ENCODE data around the gene C9orf43. TPM values are rescaled to one million over a fixed set of nuclear protein-coding genes. Genes with fewer than 3 reads are reported as not detected.

The C9orf43 gene
- total and polyA plus RNA-seq, 2 donors (not counting 3 experiments of a cell fraction or from before 2014, with no cell fraction given), result 0.25 to 0.66 TPM

DNA sequence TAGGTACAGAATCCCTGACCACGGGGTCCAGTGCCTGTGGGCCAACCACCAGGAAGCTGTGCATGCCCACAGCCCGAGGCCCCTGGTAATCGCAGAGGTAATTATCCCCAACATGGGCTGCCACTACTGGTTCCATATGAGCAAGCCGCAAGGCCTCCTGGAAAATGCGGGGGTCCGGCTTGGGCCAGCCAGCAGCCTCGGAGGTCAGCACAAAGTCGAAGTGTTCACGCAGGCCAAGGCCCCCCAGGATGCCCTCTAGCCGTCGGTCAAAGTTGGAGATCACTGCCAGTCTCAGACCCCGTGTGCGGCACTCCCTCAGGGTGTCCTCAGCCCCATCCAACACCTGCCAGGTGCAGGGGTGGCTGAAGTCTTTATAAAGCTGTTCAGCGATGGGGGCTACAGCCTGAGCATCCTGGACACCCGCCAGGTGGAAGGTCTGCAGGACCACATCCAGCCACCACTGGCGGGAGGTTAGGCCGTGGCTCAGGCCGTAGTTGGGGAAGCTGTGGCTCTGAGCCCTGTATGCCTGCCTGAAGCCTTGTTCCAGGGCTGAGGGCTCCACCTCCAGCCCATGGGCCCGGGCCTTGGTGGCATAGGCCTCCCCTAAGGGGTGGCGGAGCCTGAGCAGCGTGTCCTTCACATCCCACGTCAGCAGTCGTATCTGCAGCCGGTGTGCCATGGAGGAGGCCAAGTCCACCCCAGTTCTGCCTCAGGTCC, 36.7 kb upstream of the C9orf43 start:
- DNase-seq (ENCODE audit: low read depth, low spot score) (no peak), FAIRE-seq (no peak)
- ChIA-PET POLR2A (no interaction called here), CTCF (interaction anchor here (0.5 kb wide), 1 partner anchor 994 kb away, joined by 3 read pairs; no protein-coding TSS in a partner anchor)
- Histone ChIP-seq H3K4me1 (ENCODE audit: control insufficient read depth, extremely low read depth, insufficient read depth, low read length) (no peaks in the 10 kb centered on the region), H2AFZ (ENCODE audit: low read depth, low read length) (no peak overlapping the region), H3K4me3 (replicated peaks in 1 of 3; ENCODE audit: insufficient read depth in 1 of 3, low read depth in 1 of 3, low read length in 3 of 3) (no peak overlapping the region), H3K9ac (replicated peaks; ENCODE audit: extremely low read depth, insufficient read depth, low read length) (no peak overlapping the region), H3K9me3 (replicated peaks; ENCODE audit: control insufficient read depth, insufficient read depth, low read length) (no peaks in the 10 kb centered on the region), H3K9me1 (replicated peaks; ENCODE audit: control insufficient read depth, extremely low read depth, insufficient read depth, low read length) (no peaks in the 10 kb centered on the region), H3K4me2 (ENCODE audit: insufficient read depth, low read length) (no peak overlapping the region), H4K20me1 (replicated peaks; ENCODE audit: control insufficient read depth, extremely low read depth, insufficient read depth, low read length) (no peaks in the 10 kb centered on the region), H3K79me2 (ENCODE audit: control insufficient read depth, insufficient read depth, low read length) (no peaks in the 10 kb centered on the region), H3K27ac (ENCODE audit: insufficient read depth, low read depth, low read length) (no peak overlapping the region), H3K36me3 (ENCODE audit: control insufficient read depth in 2 of 2, extremely low read depth in 1 of 2, insufficient read depth in 2 of 2, low read length in 2 of 2) (peaks cover 0 to 7% of the 10 kb centered on the region in 2 experiments), H3K27me3 (ENCODE audit: control insufficient read depth in 2 of 2, insufficient read depth in 2 of 2, low read length in 2 of 2) (no peaks in the 10 kb centered on the region)
- TF ChIP-seq EZH2 (IDR thresholded peaks at IDR 0.05; ENCODE audit: borderline replicate concordance, low read depth, low read length, severe bottlenecking) (no peak), MAX (IDR thresholded peaks at IDR 0.05; ENCODE audit: insufficient read depth, insufficient read length) (no peak), GATA2 (IDR thresholded peaks at IDR 0.05; ENCODE audit: insufficient read depth, insufficient read length, low read depth, low read length) (no peak), POLR2A (IDR thresholded peaks at IDR 0.05; ENCODE audit: low read depth, low read length) (no peak), POLR2AphosphoS5 (IDR thresholded peaks at IDR 0.05; ENCODE audit: insufficient read depth, low read depth, low read length) (no peak), FOS (IDR thresholded peaks at IDR 0.05; ENCODE audit: borderline replicate concordance, insufficient read depth, low read length) (no peak), JUN (IDR thresholded peaks at IDR 0.05; ENCODE audit: borderline replicate concordance, insufficient read depth, insufficient read length, low read depth) (no peak), MYC (IDR thresholded peaks at IDR 0.05; ENCODE audit: low read depth, low read length) (no peak)
- TF ChIP-seq, protein P1, sequence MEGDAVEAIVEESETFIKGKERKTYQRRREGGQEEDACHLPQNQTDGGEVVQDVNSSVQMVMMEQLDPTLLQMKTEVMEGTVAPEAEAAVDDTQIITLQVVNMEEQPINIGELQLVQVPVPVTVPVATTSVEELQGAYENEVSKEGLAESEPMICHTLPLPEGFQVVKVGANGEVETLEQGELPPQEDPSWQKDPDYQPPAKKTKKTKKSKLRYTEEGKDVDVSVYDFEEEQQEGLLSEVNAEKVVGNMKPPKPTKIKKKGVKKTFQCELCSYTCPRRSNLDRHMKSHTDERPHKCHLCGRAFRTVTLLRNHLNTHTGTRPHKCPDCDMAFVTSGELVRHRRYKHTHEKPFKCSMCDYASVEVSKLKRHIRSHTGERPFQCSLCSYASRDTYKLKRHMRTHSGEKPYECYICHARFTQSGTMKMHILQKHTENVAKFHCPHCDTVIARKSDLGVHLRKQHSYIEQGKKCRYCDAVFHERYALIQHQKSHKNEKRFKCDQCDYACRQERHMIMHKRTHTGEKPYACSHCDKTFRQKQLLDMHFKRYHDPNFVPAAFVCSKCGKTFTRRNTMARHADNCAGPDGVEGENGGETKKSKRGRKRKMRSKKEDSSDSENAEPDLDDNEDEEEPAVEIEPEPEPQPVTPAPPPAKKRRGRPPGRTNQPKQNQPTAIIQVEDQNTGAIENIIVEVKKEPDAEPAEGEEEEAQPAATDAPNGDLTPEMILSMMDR (IDR thresholded peaks at IDR 0.05; ENCODE audit: extremely low read depth in 1 of 2, insufficient read depth in 1 of 2, low read depth in 1 of 2, low read length in 2 of 2), result no peak
- intact Hi-C loops (cut with micrococcal nuclease) (no loop called here), dilution Hi-C loops (cut with MboI; ENCODE audit: extremely low pct_ligation_motif_present, low sequenced_read_pairs) (no loop called here)
- BruUV-seq (replicated peaks), result no TSS peak
